B cell (primary cell): ENCODE measurements around the gene BIN2. TPM values are rescaled to one million over a fixed set of nuclear protein-coding genes. Genes with fewer than 3 reads are reported as not detected.

Source experiments
- ATAC-seq: fragments of 200-7000 bp; cut with Tn5 transposase; one replicate; pipeline ENCODE4 v1.10.0; 2021; ENCODE audit warnings: low read depth, mild to moderate bottlenecking, moderate number of reproducible peaks, moderate library complexity
- CTCF ChIA-PET: fragments of 350-600 bp; sonication (Branson Sonifier 250); formaldehyde crosslinking; loops from one replicate; lab custom pipeline; 2021; ENCODE audit warnings: antibody characterized with exemption, inconsistent platforms; lab: Charles Lee
- POLR2A ChIA-PET: fragments of 350-600 bp; sonication (Branson Sonifier 250); formaldehyde crosslinking; loops from one replicate; lab custom pipeline; 2021; ENCODE audit warnings: antibody characterized with exemption; lab: Charles Lee
- DNase-seq: peaks from one replicate; pipeline ENCODE4 v3.0.0; 2013
- H2AFZ ChIP-seq: 2 replicates; pipeline ENCODE4 v1.6.1; 2012; ENCODE audit warnings: mild to moderate bottlenecking, low read depth, low read length; ENCODE audit not compliant: insufficient read depth, poor library complexity, severe bottlenecking
- H3K27ac ChIP-seq, 2 donors: 1 replicate in 1 of 2; 2 replicates in 1 of 2; pipeline ENCODE4 v1.5.1; 2012 to 2013; ENCODE audit warnings: low read length in 2 of 2, mild to moderate bottlenecking in 2 of 2, moderate library complexity in 1 of 2
- H3K27me3 ChIP-seq, 4 experiments: fragments of 200-600 bp in 1 of 4; sonication (generic) in 1 of 4; replicated peaks in 1 of 4; 1 replicate in 2 of 4; 2 replicates in 2 of 4; pipeline versions ENCODE4 v1.6.1 to v1.7.0; 2013 to 2016; ENCODE audit warnings: low read length in 3 of 4, mild to moderate bottlenecking in 2 of 4, mixed read lengths in 1 of 4, moderate library complexity in 1 of 4; ENCODE audit not compliant: insufficient read depth in 4 of 4, control insufficient read depth in 3 of 4; ENCODE audit errors: control extremely low read depth in 1 of 4
- H3K36me3 ChIP-seq, 2 experiments: replicated peaks in 1 of 2; 1 replicate in 1 of 2; 2 replicates in 1 of 2; pipeline versions ENCODE4 v1.6.1 to v1.7.1; 2013; ENCODE audit warnings: low read length in 1 of 2; ENCODE audit not compliant: insufficient read depth in 2 of 2, control insufficient read depth in 1 of 2; ENCODE audit errors: control extremely low read depth in 1 of 2, extremely low read depth in 1 of 2
- H3K4me1 ChIP-seq, 2 donors: fragments of 200-600 bp in 1 of 2; sonication (generic) in 1 of 2; 1 replicate in 1 of 2; 2 replicates in 1 of 2; pipeline versions ENCODE4 v1.5.1 to v1.6.1; 2013 to 2017; ENCODE audit warnings: low read length in 2 of 2; ENCODE audit not compliant: control insufficient read depth in 2 of 2, insufficient read depth in 2 of 2
- H3K4me2 ChIP-seq: replicated peaks from 2 replicates; pipeline ENCODE3; 2012; ENCODE audit warnings: mild to moderate bottlenecking, low read depth, low read length; ENCODE audit not compliant: poor library complexity, severe bottlenecking
- H3K4me3 ChIP-seq, 5 experiments: fragments of 200-600 bp in 1 of 5; sonication (generic) in 1 of 5; 1 replicate in 3 of 5; 2 replicates in 2 of 5; pipeline versions ENCODE4 v1.5.1 to v1.7.0; 2011 to 2016; ENCODE audit warnings: low read length in 4 of 5, mild to moderate bottlenecking in 4 of 5, low read depth in 2 of 5, control low read depth in 1 of 5, moderate library complexity in 1 of 5; ENCODE audit not compliant: insufficient read depth in 1 of 5; ENCODE audit errors: control extremely low read depth in 1 of 5, extremely low read depth in 1 of 5
- H3K79me2 ChIP-seq: fragments of 200-600 bp; sonication (generic); one replicate; pipeline ENCODE4 v1.6.0; 2016; ENCODE audit warnings: low read length; ENCODE audit not compliant: control insufficient read depth, insufficient read depth
- H3K9ac ChIP-seq: fragments of 200-600 bp; sonication (generic); 2 replicates; pipeline ENCODE4 v1.6.1; 2017; ENCODE audit warnings: mild to moderate bottlenecking, low read length, moderate library complexity
- H3K9me3 ChIP-seq, 3 donors: one replicate each; pipeline versions ENCODE4 v1.6.1 to v1.7.1; 2013; ENCODE audit warnings: low read length in 2 of 3; ENCODE audit not compliant: control insufficient read depth in 2 of 3, insufficient read depth in 1 of 3; ENCODE audit errors: control extremely low read depth in 1 of 3
- H4K20me1 ChIP-seq: 2 replicates; pipeline ENCODE4 v1.6.0; 2012; ENCODE audit warnings: mild to moderate bottlenecking, low read length; ENCODE audit not compliant: insufficient read depth, control insufficient read depth, poor library complexity, severe bottlenecking
- H3K27ac Mint-ChIP-seq: one replicate; pipeline ENCODE4 v1.8.0; 2021; ENCODE audit warnings: mixed read lengths
- H3K27me3 Mint-ChIP-seq: one replicate; pipeline ENCODE4 v1.8.0; 2021; ENCODE audit warnings: mixed read lengths
- H3K4me1 Mint-ChIP-seq: one replicate; pipeline ENCODE4 v1.8.0; 2021; ENCODE audit warnings: mixed read lengths
- H3K4me3 Mint-ChIP-seq: one replicate; pipeline ENCODE4 v1.8.0; 2021; ENCODE audit warnings: mixed read lengths
- H3K9me3 Mint-ChIP-seq: one replicate; pipeline ENCODE4 v1.8.0; 2022; ENCODE audit warnings: mixed read lengths; ENCODE audit not compliant: insufficient read depth
- CTCF ChIP-seq: fragments of 200-600 bp; IDR thresholded peaks from one replicate; pipeline ENCODE4 v1.8.0; 2022; ENCODE audit warnings: antibody characterized with exemption, mild to moderate bottlenecking
- EZH2 ChIP-seq: IDR thresholded peaks from 2 replicates; pipeline ENCODE4 v1.6.1; 2012; ENCODE audit warnings: borderline replicate concordance, low read depth, mild to moderate bottlenecking, moderate library complexity, low read length; ENCODE audit not compliant: insufficient read depth, poor library complexity, severe bottlenecking
- WGBS: methylation state at CpG from one replicate; pipeline ENCODE4 v1.1.5; 2013; ENCODE audit warnings: missing lambda C conversion rate; ENCODE audit not compliant: insufficient coverage; 5-methylcytosine and 5-hydroxymethylcytosine counted together
- intact Hi-C: fragments of 100-400 bp; cut with micrococcal nuclease; formaldehyde crosslinking; loops from one replicate; pipeline ENCODE4 v1.10.0; 2022
- polyA plus RNA-seq: library from polyadenylated mRNA; depleted of rRNA; stranded (reverse); fragments of >200 nt; gene quantifications from 2 replicates; pipeline ENCODE4 v1.2.3, GENCODE V29; 2012
- total RNA-seq, 2 donors: library from RNA; stranded (reverse); fragments of 120-200 nt in 1 of 2; gene quantifications; 1 replicate in 1 of 2; 2 replicates in 1 of 2; pipeline versions ENCODE4 v1.2.3 to v1.2.4, GENCODE V29; 2013 to 2022

BIN2 gene
- total and polyA plus RNA-seq, 2 donors (not counting 1 experiment from before 2014, with no cell fraction given) = 41.5 to 100 TPM

GRCh38 chr12:51371295-51371953 lies 47.5 kb upstream of the BIN2 start:
- H3K27me3 ChIP-seq = no peaks in the 10 kb centered on the region
- peaks cover 1 to 12% of the 10 kb centered on the region in 2 experiments for H3K36me3 ChIP-seq
- peaks cover 44 to 52% of the 10 kb centered on the region in 2 donors for H3K4me1 ChIP-seq
- no peak overlapping the region for H3K27ac ChIP-seq
- ChIA-PET POLR2A (interaction anchor here (0.6 to 1.3 kb wide), 2 partner anchors 20 to 288 kb away, joined by 3 to 4 read pairs; partner anchors contain the start of genes CSRNP2 and GALNT6), CTCF (interaction anchor here (0.8 to 1.9 kb wide), 7 partner anchors 11 to 161 kb away, joined by 3 to 5 read pairs (median 4); no protein-coding TSS in a partner anchor)
- ATAC-seq (no peak), DNase-seq (no peak)
- H3K9ac ChIP-seq = no peak overlapping the region
- no peaks in the 10 kb centered on the region for H3K27me3 Mint-ChIP-seq
- no peak overlapping the region for H3K4me3 ChIP-seq
- H4K20me1 ChIP-seq = no peaks in the 10 kb centered on the region
- TF ChIP-seq EZH2 (no peak), CTCF (no peak)
- intact Hi-C loops = no loop called here
- H3K4me1 Mint-ChIP-seq = peaks cover 45% of the 10 kb centered on the region
- H3K4me3 Mint-ChIP-seq = no peak overlapping the region
- peaks cover 19% of the 10 kb centered on the region for H3K79me2 ChIP-seq
- WGBS = 97% methylated on average over 3 of the region's 8 CpGs
- H3K4me2 ChIP-seq = no peak overlapping the region
- no peak overlapping the region for H3K27ac Mint-ChIP-seq
- H3K9me3 Mint-ChIP-seq = no peaks in the 10 kb centered on the region
- peaks cover 0 to 8% (median 0%) of the 10 kb centered on the region in 3 donors for H3K9me3 ChIP-seq
- H2AFZ ChIP-seq = no peak overlapping the region

GRCh38 chr12:51370667-51371066 lies 46.7 kb upstream of the BIN2 start:
- TF ChIP-seq CTCF = no peak
- TF ChIP-seq EZH2 = no peak
- POLR2A ChIA-PET = no interaction called here
- H3K4me3 Mint-ChIP-seq = no peak overlapping the region
- Histone ChIP-seq H3K27me3 (no peaks in the 10 kb centered on the region), H2AFZ (no peak overlapping the region), H3K27ac (no peak overlapping the region), H3K4me1 (peaks cover 51 to 57% of the 10 kb centered on the region in 2 donors), H3K36me3 (peaks cover 1 to 9% of the 10 kb centered on the region in 2 experiments), H3K9me3 (peaks cover 0 to 8% (median 0%) of the 10 kb centered on the region in 3 donors), H3K4me2 (no peak overlapping the region), H4K20me1 (no peaks in the 10 kb centered on the region), H3K9ac (no peak overlapping the region), H3K79me2 (peaks cover 27% of the 10 kb centered on the region), H3K4me3 (no peak overlapping the region)
- intact Hi-C loops = no loop called here
- DNase-seq (no peak), ATAC-seq (no peak)
- 100% methylated on average over 2 of the region's 9 CpGs for WGBS
- H3K27ac Mint-ChIP-seq = peak overlapping the region; percentile 54
- no peaks in the 10 kb centered on the region for H3K27me3 Mint-ChIP-seq
- H3K9me3 Mint-ChIP-seq = no peaks in the 10 kb centered on the region
- CTCF ChIA-PET = interaction anchor here (1.4 kb wide), 1 partner anchor 29 kb away, joined by 4 read pairs; no protein-coding TSS in a partner anchor
- peaks cover 52% of the 10 kb centered on the region for H3K4me1 Mint-ChIP-seq
